CD4-positive, alpha-beta T cell treated with Interleukin-6 at 100 ng/mL for 8 hours (primary cell): ENCODE measurements around the gene FLOT1.

Experiments
- DNase-seq: peaks from one replicate; pipeline ENCODE4 v3.0.0-alpha.2; 2020; ENCODE audit warnings: mixed read lengths, low spot score

FLOT1 gene, protein sequence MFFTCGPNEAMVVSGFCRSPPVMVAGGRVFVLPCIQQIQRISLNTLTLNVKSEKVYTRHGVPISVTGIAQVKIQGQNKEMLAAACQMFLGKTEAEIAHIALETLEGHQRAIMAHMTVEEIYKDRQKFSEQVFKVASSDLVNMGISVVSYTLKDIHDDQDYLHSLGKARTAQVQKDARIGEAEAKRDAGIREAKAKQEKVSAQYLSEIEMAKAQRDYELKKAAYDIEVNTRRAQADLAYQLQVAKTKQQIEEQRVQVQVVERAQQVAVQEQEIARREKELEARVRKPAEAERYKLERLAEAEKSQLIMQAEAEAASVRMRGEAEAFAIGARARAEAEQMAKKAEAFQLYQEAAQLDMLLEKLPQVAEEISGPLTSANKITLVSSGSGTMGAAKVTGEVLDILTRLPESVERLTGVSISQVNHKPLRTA

DNA sequence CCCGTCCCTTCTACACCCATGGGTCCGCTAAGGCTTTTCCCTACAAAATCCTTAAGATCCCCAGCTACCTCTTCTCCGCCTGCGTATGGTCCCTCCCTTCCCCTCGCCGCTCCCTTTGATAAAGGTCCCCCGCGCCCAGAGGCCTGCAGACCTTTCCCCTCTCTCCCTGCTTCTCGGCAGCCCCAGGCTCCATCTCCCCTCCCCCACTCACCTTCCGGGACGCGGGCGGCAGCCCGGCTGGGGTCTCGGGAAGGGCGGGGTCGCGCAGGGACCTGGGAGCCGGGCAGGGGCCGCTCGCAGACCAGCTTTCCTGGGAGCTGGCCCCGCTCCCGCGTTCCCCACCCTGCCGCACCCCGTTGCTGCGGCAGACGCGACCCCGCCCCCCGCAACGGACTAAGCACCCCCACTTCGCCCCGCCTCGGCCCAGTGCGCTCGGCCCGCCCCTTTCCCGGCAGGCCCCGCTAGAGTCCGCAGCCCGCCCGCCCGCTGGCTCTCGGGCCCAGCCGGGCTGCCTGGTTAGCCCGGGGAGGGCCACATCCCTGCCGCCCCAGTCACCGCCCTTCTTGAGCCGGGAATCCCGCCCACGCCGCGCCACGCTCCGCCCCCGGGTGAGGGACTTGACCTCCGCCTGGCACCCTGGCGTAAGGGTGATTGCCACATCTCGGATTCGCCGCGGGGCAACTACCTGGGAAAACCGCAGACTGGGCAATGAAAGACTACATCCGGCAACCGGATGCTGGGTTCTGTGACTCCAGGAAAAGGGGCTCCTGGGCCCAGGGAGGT, at the start of gene FLOT1:
Gene FLOT1 (minus strand): TSS at position 372 of the 783 bp plus-strand sequence. CDS start 498 bp downstream, outside the sequence.
- peak; percentile 82 for DNase-seq

DNA sequence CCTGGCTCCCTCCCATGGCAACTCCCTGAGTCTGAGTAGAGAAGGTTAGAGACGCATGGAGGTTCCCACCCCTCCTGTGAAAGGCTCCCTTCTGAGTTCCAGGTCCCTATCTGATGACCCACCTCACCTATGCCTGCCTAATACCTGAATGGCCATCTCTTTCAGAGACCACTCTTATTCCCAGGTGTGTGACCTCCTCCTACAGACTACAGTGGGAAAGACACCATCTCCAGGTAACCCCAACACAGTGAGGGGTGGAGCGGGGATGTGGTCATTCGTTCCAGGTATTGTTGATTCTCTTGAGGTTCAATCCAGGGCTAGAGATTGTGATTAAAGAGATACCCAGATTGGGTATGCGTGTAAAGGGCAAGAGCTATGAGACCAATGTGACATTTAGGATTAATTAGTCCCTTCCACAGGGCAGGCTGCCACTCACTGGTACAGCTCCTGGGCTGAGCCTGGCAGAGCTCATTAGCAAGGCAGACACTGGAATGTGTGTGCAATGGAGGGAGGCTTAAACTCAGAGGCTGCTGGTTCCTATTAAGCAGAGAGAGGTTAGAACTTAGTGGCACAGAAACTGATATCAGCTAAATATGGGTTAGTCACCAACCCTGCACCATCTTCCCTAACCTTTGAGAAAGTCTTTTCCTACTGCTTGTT, 48.4 kb upstream of the FLOT1 start:
- no peak for DNase-seq

DNA sequence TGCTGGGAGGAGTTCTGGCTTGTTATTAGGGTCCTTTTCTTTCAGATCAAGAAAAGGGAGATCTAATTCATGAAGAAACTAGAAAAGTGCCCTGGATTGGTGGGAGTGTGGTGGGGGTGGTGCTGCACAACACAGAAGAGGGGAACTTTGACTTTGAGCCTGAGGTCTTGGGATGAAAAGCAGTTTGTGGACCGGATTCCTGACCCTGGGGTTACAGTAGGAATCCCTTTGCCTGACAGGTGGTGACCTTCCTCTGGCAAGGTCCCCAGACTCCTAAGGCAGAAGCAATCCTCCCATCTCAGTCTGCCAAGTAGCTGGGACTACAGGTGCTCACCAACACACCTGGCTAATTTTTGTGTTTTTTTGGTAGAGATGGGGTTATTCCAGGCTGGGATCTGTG, 47.1 kb upstream of the FLOT1 start:
- no peak for DNase-seq

DNA sequence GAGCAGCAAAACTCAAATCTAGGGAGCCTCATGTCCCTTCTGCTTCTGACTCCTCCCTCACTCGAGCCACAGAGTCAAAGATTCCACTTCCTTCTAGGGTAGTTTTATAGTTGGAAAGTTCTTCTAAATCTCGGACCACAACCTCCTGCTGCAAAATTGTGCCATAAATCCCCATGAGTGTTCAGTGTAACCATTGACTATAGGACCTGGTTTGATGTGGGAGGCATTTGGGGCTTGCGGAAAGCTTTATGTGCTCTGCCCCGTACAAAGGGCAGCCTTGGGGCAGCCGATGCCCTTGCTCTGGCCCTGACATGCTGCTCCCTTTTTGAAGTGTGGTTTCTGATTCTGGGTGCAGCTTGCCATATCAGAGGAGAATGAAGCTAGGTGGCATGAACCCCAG, 45.5 kb upstream of the FLOT1 start:
- no peak for DNase-seq

DNA sequence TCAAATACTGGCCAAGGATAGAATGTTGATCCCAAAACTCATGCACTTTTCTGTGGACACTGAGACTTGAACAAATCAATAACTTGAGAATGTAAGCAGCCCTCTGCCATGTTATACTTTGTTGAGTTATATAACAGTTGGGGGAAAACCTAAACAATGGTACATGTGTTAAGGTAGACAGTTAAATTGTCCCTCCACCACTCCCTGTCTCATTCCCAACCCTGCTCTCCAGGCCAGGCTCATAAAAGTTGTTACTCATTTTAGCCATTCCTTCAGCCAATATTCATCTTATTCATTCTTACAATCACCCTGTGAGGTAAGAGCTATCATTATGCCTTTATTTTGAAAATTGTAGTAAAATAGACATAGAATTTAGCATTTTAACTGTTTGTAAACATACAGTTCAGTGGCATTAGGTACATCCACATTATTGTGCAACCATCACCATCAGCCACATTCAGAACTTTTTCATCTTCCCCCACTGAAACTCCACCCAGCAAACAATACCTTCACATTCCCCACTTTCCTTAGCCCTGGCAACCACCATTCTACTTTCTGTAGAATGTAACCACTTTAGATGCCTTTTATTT, 40.0 kb upstream of the FLOT1 start:
- DNase-seq = no peak

DNA sequence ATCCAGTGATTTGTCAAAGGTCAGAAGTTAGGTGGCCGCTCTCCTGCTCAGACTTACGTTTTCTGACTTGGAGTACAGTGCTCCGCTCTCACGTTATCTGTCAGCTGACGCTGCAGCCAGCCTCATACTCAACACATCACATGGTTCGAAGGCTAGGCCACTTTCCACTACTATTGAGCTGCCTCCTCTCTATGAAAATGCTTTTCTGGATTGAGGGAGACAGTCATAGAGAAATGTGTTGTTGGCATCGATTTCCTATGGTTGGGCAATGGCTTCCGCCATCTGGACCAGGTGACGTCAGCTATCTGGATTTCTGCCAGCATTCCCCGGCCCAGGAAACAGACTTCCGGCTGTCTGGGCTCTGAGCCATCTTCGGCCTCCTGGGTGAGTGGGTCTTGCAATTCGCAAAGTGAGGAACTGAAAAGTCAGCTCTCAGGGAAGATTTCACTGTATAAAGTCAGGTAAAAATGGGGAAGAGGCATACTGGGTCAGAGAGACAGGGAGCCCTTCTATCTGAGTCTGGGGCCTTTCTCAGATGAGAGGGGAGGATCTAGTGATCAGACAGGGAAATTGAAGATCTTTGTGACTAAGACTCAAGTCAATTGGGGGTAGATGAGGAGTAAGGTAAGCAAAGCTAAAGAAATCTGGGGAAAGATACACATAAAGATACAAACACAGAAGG, 39.4 kb upstream of the FLOT1 start:
- DNase-seq = peak; percentile 26

DNA sequence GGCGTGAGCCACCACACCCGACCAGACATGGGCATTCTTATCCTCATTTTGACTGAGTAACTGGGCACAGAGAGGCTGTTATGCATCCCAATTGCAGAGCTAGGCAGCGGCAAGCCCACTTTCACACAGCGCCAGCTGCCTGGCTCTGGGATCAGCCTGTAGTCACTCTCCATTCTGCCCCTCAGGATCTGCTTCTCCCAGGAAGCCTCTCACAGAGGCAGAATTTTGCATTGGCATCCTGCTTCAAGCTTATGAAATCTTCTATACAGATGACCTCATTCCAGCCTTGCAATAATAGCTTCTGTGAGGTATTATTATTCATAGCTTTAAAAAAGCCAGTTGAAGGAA, 38.9 kb upstream of the FLOT1 start:
- DNase-seq = no peak

DNA sequence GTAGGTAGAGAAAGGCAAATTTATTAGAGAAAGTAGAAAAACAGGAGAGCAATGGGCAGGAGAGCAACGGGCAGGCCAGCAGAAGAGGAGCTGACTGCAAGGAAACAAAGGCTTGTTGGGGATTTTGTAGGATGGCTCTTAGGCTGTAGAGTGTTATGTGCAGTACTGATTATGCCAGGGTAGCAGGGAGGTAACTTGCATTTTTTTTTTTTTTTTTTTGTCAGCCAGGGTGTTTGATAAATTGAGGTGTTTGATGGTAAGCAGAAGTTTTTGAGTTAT, 38.1 kb upstream of the FLOT1 start:
- no peak for DNase-seq

DNA sequence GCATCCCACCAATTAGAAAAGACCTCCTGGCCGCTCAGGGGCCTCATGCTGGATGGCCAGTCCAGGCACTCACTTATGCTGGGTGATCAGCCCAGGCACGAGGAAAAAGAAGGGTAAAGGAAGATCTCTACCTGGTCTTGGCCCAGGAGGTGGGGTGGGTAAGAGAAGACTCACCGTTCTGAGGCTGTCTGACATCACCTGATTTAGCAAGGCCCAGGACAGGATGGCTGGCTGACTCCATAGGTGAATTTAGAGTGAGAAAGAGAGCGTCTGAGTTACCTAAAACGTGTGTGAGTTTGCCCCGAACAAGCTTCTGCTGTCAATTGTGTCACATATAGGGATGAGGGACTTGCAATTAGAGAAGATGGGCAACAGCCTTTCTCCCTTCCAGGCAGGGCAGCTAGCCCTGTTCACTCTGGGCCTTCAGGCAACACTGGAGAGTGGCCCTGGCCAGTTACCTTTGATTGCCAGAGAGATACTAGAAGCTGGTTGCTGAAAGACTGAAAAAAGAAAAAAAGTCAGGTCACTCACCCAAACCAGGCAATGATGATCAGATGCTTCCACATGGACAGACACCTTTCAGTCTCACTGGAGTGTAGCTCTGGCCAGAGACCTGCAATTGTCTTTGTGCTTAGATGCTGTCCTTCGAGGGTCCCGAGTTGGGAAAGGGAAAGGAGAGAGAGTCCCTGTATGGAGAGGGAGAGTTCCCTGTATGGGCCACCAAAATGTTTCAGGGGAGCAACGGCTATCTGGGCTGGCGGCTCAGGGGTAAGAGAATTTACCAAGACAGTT, 37.6 kb upstream of the FLOT1 start:
- DNase-seq = no peak

DNA sequence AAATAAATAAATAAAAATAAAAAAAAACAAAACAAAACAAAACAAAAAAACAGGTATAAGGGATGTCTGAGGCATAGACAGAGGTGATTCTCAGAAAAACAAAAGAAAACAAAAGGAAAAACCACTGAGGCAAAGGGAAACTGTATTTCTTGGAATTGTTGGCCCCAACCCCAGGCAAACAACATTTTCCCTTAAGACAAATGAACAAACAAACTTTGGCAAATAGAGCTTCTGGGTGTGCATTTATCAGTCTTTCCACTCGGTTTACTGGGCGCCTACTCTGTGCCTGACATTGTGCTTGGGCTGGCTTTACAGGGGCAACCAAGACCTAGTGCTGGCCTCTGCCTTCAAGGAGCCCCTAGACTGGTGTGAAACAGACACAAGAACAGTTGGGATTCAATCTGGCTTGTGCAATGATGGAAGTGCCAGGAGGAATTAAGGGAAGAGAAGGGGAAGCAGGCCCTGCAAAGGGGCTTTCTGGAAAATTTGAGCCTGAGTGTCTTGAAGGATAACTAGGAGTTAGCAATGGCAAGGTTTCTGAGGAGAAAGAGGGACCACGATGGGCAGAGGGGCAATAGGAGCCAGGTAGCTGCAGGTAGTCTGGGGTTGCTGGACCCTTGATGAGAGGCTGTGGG, 35.6 kb upstream of the FLOT1 start:
- no peak for DNase-seq

DNA sequence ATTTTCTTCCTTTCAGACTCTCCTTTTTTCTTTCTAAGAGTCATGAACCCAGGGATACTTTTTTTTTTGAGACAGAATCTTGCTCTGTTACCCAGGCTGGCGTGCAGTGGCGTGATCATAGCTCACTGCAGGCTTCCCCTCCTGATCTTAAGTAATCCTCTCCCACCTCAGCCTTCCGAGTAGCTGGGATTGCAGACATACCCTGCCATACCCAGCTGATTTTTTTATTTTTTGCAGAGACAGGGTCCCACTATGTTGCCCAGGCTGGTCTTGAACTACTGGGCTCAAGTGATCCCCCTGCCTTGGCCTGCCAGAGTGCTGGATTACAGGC, 34.6 kb upstream of the FLOT1 start:
- DNase-seq = no peak

DNA sequence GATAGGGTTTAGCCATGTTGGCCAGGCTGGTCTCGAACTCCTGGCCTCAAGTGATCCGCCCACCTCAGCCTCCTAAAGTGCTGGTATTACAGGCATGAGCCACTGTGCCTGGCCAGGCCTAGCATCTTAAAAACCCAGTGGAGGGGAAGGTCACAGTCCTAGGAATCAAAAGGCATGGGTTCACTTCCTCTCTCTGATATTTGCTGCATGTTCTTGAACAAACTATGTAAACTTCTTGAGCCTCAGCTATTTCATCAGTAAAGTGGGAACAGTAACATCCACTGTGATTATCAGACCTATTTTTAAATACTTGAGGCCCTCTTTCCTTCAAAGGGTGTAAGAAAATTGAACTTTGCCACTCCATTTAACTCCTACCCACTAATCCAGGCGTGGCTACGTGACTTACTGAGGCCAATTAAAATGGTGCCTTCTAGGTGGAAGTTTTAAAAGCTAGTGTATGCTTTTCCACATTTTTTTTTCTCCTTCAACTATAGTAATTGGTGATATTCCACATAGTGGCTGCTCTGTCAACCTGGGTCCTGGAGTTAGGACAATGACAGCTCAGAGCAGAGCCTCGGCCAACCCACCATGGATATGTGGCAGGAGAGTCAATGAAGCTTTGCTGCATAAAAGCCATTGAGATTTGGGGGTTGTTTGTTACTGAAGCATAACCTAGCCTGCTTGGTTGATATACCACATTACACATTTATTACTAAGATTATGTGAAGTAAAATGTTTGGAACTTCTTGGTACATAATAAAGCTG, 34.1 kb upstream of the FLOT1 start:
- no peak for DNase-seq

DNA sequence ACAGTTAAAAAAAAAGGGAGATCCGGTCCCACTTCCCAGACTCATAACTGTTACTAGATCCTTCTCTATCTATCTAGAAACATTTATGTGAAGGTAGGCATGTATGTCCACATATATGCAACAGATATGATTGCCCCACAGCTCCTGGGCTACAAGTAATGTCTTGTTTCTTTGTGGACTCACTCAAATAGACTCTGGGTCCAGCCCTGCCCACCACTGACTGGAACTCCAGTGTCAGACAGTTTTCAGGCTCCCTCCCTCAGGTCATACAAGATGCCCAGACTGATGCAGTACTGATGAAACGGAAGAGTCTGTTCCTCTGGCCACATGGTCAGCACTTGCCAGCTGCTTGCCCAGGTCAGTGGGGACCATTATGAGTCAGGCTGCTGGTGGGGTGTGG, 32.6 kb upstream of the FLOT1 start:
- DNase-seq = no peak

DNA sequence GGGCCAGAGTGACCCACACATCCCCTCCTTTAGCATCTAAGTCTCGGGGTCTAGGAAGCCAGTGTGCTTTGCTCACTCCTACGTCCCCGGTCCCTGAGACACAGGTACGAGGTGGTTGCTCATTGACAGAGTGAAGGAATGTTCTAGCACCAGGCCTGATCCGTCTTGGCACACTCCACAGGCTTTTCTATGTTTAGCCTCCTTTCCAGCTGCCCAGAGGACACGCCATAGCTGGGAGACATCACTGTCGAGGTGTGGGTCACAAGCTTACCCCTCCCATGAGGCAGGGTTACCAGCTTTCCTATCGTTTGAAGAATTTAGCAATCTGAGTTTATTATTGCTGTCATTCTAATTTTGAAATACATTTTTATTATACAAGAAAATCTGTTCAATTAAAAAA, 32.2 kb upstream of the FLOT1 start:
- DNase-seq = no peak

DNA sequence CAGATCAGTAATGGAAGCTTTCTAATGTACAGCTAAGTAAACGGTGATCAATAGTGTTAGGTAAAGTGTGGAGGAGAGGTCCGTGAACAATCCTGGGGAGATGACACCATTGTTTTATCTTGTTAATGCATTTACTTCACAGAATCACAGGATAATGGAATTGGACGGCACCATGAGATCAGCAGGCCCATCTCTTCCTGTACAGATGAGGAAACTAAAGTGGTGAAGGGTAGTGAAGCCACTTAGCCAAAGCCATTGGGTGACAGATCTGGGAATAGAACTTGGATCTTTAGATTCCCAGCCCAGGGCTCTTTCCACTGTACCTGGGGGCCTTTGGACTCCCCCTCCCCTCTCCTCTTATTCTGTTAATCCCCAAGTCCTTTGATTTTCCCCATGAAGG, 28.1 kb upstream of the FLOT1 start:
- no peak for DNase-seq

DNA sequence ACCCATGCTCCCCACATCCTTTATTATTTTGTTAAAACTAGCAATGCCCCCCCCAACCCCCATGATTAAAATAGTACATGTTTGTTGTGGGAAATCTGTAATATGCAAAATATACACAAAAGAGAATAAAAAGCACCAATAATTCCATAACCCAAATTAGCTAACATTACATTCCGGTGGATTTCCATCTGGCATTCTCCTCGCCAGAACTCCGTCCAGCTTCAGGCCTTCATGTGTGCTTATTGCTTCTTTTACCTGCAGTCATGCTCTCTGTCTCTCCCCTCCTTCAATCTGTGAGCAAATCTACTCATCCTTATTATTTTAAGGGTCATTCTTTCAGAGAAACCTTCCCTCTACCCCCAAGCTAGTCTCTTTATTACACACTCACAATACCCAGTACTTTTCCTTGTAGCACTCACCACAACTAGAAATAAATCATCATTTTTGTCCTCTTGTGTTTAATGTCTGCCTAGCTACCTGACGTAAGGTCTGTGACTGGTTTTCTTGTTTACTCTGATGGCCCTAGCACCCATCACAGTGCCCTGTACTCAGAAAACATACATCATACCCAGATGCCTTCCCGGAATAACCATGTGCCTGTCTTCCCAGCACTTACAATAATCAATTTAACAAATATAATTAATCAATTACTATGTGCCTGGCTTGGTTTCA, 27.5 kb upstream of the FLOT1 start:
- DNase-seq = no peak

DNA sequence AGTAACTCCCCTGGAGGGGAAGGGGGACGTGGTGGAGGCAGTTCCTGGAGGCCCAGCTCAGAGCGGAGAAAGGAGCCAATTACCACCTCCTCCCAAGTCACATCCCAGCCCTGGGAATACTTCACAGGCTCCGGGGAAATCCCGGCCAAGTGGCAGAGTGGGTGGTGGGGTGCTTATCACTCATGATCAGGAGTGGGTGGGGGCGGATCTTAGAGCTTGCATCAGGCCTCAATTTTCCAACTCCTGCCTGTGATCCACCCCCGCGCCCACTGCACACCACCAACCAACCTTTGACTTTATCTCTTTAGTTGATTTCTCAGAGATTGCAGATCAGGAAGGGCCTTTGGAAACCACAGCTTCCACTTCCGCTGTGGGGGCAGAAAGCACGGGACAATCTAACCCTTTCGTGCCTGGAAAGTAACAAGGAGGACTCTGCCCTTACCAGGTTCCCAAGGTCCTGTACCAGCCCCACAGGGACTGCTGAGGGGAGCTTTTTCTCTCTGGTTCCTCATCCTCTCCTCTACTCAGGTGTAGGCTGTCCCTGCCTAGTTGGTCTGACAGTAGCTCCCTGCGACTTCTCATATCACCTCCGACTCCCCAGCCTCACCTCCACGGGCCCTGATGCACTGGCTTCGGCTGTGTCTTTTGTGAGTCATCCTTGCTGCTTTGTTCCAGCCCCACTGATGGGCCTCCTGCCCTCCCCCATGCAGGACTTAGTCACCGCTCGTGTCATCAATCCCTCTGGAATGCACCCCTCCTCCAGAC, 26.8 kb upstream of the FLOT1 start:
- DNase-seq = peak; percentile 68

DNA sequence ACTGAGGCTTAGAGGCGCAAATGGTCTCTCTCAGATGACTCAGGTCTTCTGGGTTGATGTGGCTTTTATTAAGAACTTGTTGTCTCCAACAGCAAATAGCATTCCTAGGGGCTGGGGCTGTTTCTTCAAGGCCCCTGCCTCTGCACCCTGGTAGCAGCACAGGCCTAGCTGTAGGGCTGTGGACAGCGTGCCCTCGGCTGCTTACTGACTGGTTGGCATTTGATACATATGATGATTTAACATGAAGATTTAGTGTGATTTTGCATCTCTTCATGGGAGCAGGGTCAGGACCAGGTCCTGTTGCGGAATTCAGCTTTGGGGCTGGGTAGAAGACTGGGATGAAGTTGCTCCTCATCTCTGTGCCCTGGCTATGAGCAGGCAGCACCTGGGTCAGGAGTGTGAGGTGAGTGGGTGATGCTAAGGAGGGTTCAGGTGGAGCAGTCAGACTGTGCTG, 26.2 kb upstream of the FLOT1 start:
- no peak for DNase-seq

DNA sequence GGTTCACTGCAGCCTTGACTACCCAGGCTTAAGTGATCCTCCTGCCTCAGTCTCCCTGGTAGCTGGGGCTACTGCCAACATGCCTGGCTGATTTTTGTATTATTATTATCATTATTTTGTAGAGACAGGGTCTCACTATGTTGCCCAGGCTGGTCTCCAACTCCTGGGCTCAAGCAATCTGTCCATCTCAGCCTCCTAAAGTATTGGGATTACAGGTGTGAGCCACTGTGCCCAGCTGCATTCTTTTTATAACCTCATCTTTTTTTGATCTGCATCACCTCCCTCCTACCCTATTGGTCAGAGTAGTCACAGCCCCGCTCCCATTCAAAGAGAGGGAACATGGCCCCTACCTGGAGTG, 25.4 kb upstream of the FLOT1 start:
- no peak for DNase-seq
